Kidney (tissue), 14 donors: Measurements from ENCODE around the gene GPR35. TPM values are rescaled to one million over a fixed set of nuclear protein-coding genes. Genes with fewer than 3 reads are reported as not detected.

ENCODE experiments used
- DNase-seq, 5 donors: peaks; one replicate each; pipeline ENCODE4 v3.0.0-alpha.2; 2013 to 2020
- FAIRE-seq: peaks from 2 replicates; lab custom pipeline; 2012; peaks lifted over from hg19 to GRCh38; lab: Jason Lieb, UNC
- H3K27ac ChIP-seq, 2 donors: one replicate each; pipeline ENCODE4 v1.7.0; 2013; ENCODE audit warnings: low read depth in 2 of 2, low read length in 2 of 2, inconsistent platforms in 1 of 2
- H3K27me3 ChIP-seq: one replicate; pipeline ENCODE4 v1.7.1; 2013; ENCODE audit warnings: low read length, inconsistent platforms; ENCODE audit not compliant: control insufficient read depth, insufficient read depth
- H3K36me3 ChIP-seq, 3 donors: one replicate each; pipeline versions ENCODE4 v1.7.0 to v1.7.1; 2013; ENCODE audit warnings: low read length in 3 of 3, control low read depth in 1 of 3, inconsistent platforms in 1 of 3; ENCODE audit not compliant: insufficient read depth in 3 of 3, control insufficient read depth in 2 of 3
- H3K4me1 ChIP-seq, 3 donors: one replicate each; pipeline versions ENCODE4 v1.7.0 to v1.7.1; 2013; ENCODE audit warnings: low read length in 3 of 3, inconsistent platforms in 1 of 3, low read depth in 1 of 3; ENCODE audit not compliant: control insufficient read depth in 2 of 3, insufficient read depth in 2 of 3
- H3K4me3 ChIP-seq, 3 donors: one replicate each; pipeline versions ENCODE4 v1.7.0 to v1.8.1; 2013; ENCODE audit warnings: low read length in 3 of 3, control low read depth in 1 of 3, inconsistent platforms in 1 of 3
- H3K9ac ChIP-seq, 3 donors: one replicate each; pipeline versions ENCODE4 v1.7.0 to v1.7.1; 2013; ENCODE audit warnings: low read length in 3 of 3, control low read depth in 1 of 3, inconsistent platforms in 1 of 3
- H3K9me3 ChIP-seq, 3 donors: one replicate each; pipeline versions ENCODE4 v1.7.0 to v1.7.1; 2013; ENCODE audit warnings: low read length in 3 of 3, control low read depth in 1 of 3, inconsistent platforms in 1 of 3; ENCODE audit not compliant: control insufficient read depth in 2 of 3, insufficient read depth in 1 of 3
- CTCF ChIP-seq: IDR thresholded peaks from 3 replicates; pipeline ENCODE4 v1.5.1; 2012; ENCODE audit warnings: mild to moderate bottlenecking, moderate library complexity, borderline replicate concordance; ENCODE audit not compliant: insufficient read depth; ENCODE audit errors: extremely low read depth
- intact Hi-C: fragments of 100-400 bp; cut with DNase I; formaldehyde crosslinking; loops from one replicate; pipeline ENCODE4 v1.11.1; 2022
- polyA plus RNA-seq: library from polyadenylated mRNA; stranded (reverse); fragments of 350-450 nt; fragmentation: Illumina TruSeq; extraction: RNeasy Lipid Tissue Mini Kit (QIAGEN cat#74804); gene quantifications from one replicate; pipeline ENCODE4 v1.2.3, GENCODE V29; 2014; ENCODE audit warnings: low read depth, low replicate concordance; ENCODE audit not compliant: insufficient read depth
- total RNA-seq: library from RNA; stranded (reverse); fragmentation: NEBNext Ultra II Directional; extraction: Animal tissue kit (Norgen Biotek cat#: 25700); gene quantifications from one replicate; pipeline ENCODE4 v1.2.1, GENCODE V29; 2021
- donor health status: control.
- donor health status: control.
- donor health status: control.
- donor health status: control.
- donor health status: control.
- donor health status: DM: yes; HTN: yes; CAD: no.
- donor health status: Normal renal cell carcinoma (clear cell type).

Gene GPR35
- total and polyA plus RNA-seq, 2 donors from 2014 or later: 1.7 to 6.7 TPM

- H3K27ac ChIP-seq: no peak overlapping the region
- peak in 1 of 5 donors; percentile 18 for DNase-seq
- intact Hi-C loops: no loop called here
- peak overlapping the region in 1 of 3 donors; percentile 12 for H3K9ac ChIP-seq
- no peak overlapping the region for H3K4me3 ChIP-seq
- no peaks in the 10 kb centered on the region for H3K27me3 ChIP-seq
- no peak for TF ChIP-seq CTCF
- H3K36me3 ChIP-seq: peaks cover 2 to 14% (median 10%) of the 10 kb centered on the region in 3 donors
- FAIRE-seq: no peak
- H3K4me1 ChIP-seq: peaks cover 6 to 14% (median 12%) of the 10 kb centered on the region in 3 donors
- H3K9me3 ChIP-seq: no peaks in the 10 kb centered on the region
Observed at GRCh38 chr2:240591226-240591625, 34.1 kb upstream of the GPR35 start.

DNA sequence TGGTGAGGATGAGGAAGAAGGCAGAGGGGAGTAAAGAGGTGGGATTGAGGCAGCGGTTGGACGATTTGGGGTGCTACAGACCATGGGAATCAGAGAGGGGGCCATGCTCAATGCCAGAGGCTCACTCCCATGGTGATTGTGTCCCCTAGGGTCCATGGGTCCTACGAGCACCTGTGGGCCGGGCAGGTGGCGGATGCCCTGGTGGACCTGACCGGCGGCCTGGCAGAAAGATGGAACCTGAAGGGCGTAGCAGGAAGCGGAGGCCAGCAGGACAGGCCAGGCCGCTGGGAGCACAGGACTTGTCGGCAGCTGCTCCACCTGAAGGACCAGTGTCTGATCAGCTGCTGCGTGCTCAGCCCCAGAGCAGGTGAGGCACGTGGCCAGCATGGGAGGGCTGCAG, 33.5 kb upstream of the GPR35 start:
- Histone ChIP-seq H3K4me3 (no peak overlapping the region), H3K9ac (no peak overlapping the region), H3K4me1 (peaks cover 6 to 14% (median 12%) of the 10 kb centered on the region in 3 donors), H3K36me3 (peaks cover 2 to 14% (median 10%) of the 10 kb centered on the region in 3 donors), H3K9me3 (no peaks in the 10 kb centered on the region), H3K27ac (no peak overlapping the region), H3K27me3 (no peaks in the 10 kb centered on the region)
- no peak for FAIRE-seq
- TF ChIP-seq CTCF: no peak
- DNase-seq: peak in 1 of 5 donors; percentile 54
- intact Hi-C loops: no loop called here

- Histone ChIP-seq H3K27me3 (no peaks in the 10 kb centered on the region), H3K36me3 (peaks cover 2 to 14% (median 10%) of the 10 kb centered on the region in 3 donors), H3K9ac (no peak overlapping the region), H3K9me3 (no peaks in the 10 kb centered on the region), H3K27ac (no peak overlapping the region), H3K4me1 (peaks cover 0 to 5% (median 2%) of the 10 kb centered on the region in 3 donors), H3K4me3 (no peak overlapping the region)
- peak in 2 of 5 donors; percentile 20 to 55 for DNase-seq
- intact Hi-C loops: no loop called here
- no peak for FAIRE-seq
- TF ChIP-seq CTCF: no peak
Observed at GRCh38 chr2:240593026-240593702, 32.1 kb upstream of the GPR35 start.
